CD14-positive monocyte (primary cell): ENCODE measurements around the gene DELE1. TPM values are rescaled to one million over a fixed set of nuclear protein-coding genes. Genes with fewer than 3 reads are reported as not detected.

Source experiments
- DNase-seq, 3 donors: peaks; one replicate each; pipeline ENCODE4 v3.0.0-alpha.2; 2011 to 2022
- H2AFZ ChIP-seq: 2 replicates; pipeline ENCODE4 v1.6.0; 2012; ENCODE audit warnings: mild to moderate bottlenecking, low read depth, low read length, inconsistent platforms; ENCODE audit not compliant: insufficient read depth, poor library complexity, severe bottlenecking
- H3K27ac ChIP-seq, 2 donors: 1 replicate in 1 of 2; 2 replicates in 1 of 2; pipeline ENCODE4 v1.5.1; 2012 to 2013; ENCODE audit warnings: low read length in 2 of 2, control low read depth in 1 of 2, inconsistent platforms in 1 of 2, low read depth in 1 of 2, mild to moderate bottlenecking in 1 of 2
- H3K27me3 ChIP-seq, 2 donors: one replicate each; pipeline versions ENCODE4 v1.6.0 to v1.6.1; 2011 to 2013; ENCODE audit warnings: low read length in 2 of 2; ENCODE audit not compliant: control insufficient read depth in 2 of 2, insufficient read depth in 2 of 2
- H3K36me3 ChIP-seq, 2 donors: replicated peaks in 1 of 2; 1 replicate in 1 of 2; 2 replicates in 1 of 2; pipeline versions ENCODE4 v1.5.1 to v1.6.1; 2012 to 2013; ENCODE audit warnings: low read length in 2 of 2, control low read depth in 1 of 2, inconsistent platforms in 1 of 2, mild to moderate bottlenecking in 1 of 2; ENCODE audit not compliant: insufficient read depth in 2 of 2, control insufficient read depth in 1 of 2
- H3K4me1 ChIP-seq, 2 donors: 1 replicate in 1 of 2; 2 replicates in 1 of 2; pipeline versions ENCODE4 v1.5.1 to v1.6.1; 2012 to 2013; ENCODE audit warnings: low read length in 2 of 2, control low read depth in 1 of 2, inconsistent platforms in 1 of 2, mild to moderate bottlenecking in 1 of 2, moderate library complexity in 1 of 2; ENCODE audit not compliant: insufficient read depth in 2 of 2, control insufficient read depth in 1 of 2
- H3K4me2 ChIP-seq: replicated peaks from 2 replicates; pipeline ENCODE3; 2012; ENCODE audit warnings: low read length, moderate library complexity, mild to moderate bottlenecking; ENCODE audit not compliant: poor library complexity, severe bottlenecking; ENCODE audit errors: extremely low read depth
- H3K4me3 ChIP-seq, 3 experiments: fragments of 200-600 bp in 1 of 3; sonication (generic) in 1 of 3; replicated peaks in 1 of 3; 1 replicate in 2 of 3; 2 replicates in 1 of 3; pipeline ENCODE4 v1.5.1; 2011 to 2013; ENCODE audit warnings: low read length in 3 of 3, mild to moderate bottlenecking in 3 of 3, control low read depth in 2 of 3, low read depth in 2 of 3, inconsistent platforms in 1 of 3, moderate library complexity in 1 of 3
- H3K79me2 ChIP-seq: 2 replicates; pipeline ENCODE4 v1.6.0; 2012; ENCODE audit warnings: mild to moderate bottlenecking, control low read depth, inconsistent platforms, low read length, moderate library complexity; ENCODE audit not compliant: insufficient read depth
- H3K9ac ChIP-seq: 2 replicates; pipeline ENCODE4 v1.6.0; 2017; ENCODE audit warnings: low read length, mild to moderate bottlenecking; ENCODE audit not compliant: insufficient read depth, poor library complexity, severe bottlenecking
- H3K9me3 ChIP-seq, 2 donors: replicated peaks in 1 of 2; 1 replicate in 1 of 2; 2 replicates in 1 of 2; pipeline versions ENCODE4 v1.5.1 to v1.6.1; 2012 to 2013; ENCODE audit warnings: low read length in 2 of 2, control low read depth in 1 of 2; ENCODE audit not compliant: control insufficient read depth in 1 of 2, insufficient read depth in 1 of 2
- H4K20me1 ChIP-seq: 2 replicates; pipeline ENCODE4 v1.6.0; 2012; ENCODE audit warnings: mild to moderate bottlenecking, low read length, control low read depth, moderate library complexity; ENCODE audit not compliant: insufficient read depth
- H3K27ac Mint-ChIP-seq, 7 donors: one replicate each; pipeline ENCODE4 v1.8.0; 2020; ENCODE audit warnings: mild to moderate bottlenecking in 7 of 7, mixed read lengths in 7 of 7, moderate library complexity in 6 of 7, inconsistent platforms in 2 of 7
- H3K27me3 Mint-ChIP-seq, 3 donors: one replicate each; pipeline ENCODE4 v1.8.0; 2021 to 2022; ENCODE audit warnings: low read depth in 3 of 3, mild to moderate bottlenecking in 3 of 3, mixed read lengths in 3 of 3, moderate library complexity in 3 of 3, inconsistent platforms in 1 of 3
- H3K36me3 Mint-ChIP-seq, 2 donors: one replicate each; pipeline ENCODE4 v1.8.0; 2020; ENCODE audit warnings: mixed read lengths in 2 of 2, inconsistent platforms in 1 of 2, mild to moderate bottlenecking in 1 of 2
- H3K4me1 Mint-ChIP-seq: one replicate; pipeline ENCODE4 v1.8.0; 2020; ENCODE audit warnings: mild to moderate bottlenecking, mixed read lengths
- H3K4me3 Mint-ChIP-seq, 2 donors: one replicate each; pipeline ENCODE4 v1.8.0; 2020; ENCODE audit warnings: mild to moderate bottlenecking in 2 of 2, mixed read lengths in 2 of 2, moderate library complexity in 1 of 2
- H3K9me3 Mint-ChIP-seq, 7 donors: one replicate each; pipeline ENCODE4 v1.8.0; 2020 to 2022; ENCODE audit warnings: mixed read lengths in 7 of 7, mild to moderate bottlenecking in 6 of 7, moderate library complexity in 6 of 7, inconsistent platforms in 2 of 7
- WGBS: methylation state at CpG from one replicate; pipeline ENCODE4 v1.1.5; 2013; ENCODE audit warnings: missing lambda C conversion rate; ENCODE audit not compliant: insufficient coverage; 5-methylcytosine and 5-hydroxymethylcytosine counted together
- intact Hi-C, 2 donors: fragments of 100-400 bp; cut with micrococcal nuclease; formaldehyde crosslinking; loops; one replicate each; pipeline versions ENCODE4 v1.15.0 to v1.15.1; 2023
- polyA plus RNA-seq, 3 donors: library from polyadenylated mRNA; depleted of rRNA in 1 of 3; unstranded in 2 of 3; stranded (reverse) in 1 of 3; fragments of 300-500 nt in 2 of 3; fragments of >200 nt in 1 of 3; fragmentation: Illumina TruSeq in 2 of 3; gene quantifications; 1 replicate in 2 of 3; 2 replicates in 1 of 3; pipeline ENCODE4 v1.2.3, GENCODE V29; 2012 to 2021
- TF ChIP-seq, protein P1 (sequence below): fragments of 200-600 bp; IDR thresholded peaks from one replicate; pipeline ENCODE4 v1.8.0; 2022; ENCODE audit warnings: antibody characterized with exemption, mild to moderate bottlenecking

Gene DELE1
- polyA plus RNA-seq, 3 donors, result 47.3 to 140 (median 49.6) TPM

GRCh38 chr5:141877356-141878185, 46.1 kb upstream of the DELE1 start:
- Mint-ChIP-seq H3K4me1 (peaks cover 23% of the 10 kb centered on the region), H3K4me3 (peak overlapping the region; percentile 74 to 86), H3K9me3 (peaks cover 0 to 24% (median 9%) of the 10 kb centered on the region in 7 donors), H3K27ac (no peak overlapping the region), H3K36me3 (peaks cover 0 to 10% of the 10 kb centered on the region in 2 donors), H3K27me3 (peaks cover 87 to 96% (median 92%) of the 10 kb centered on the region in 3 donors)
- H3K4me1 ChIP-seq, result peaks cover 12 to 18% of the 10 kb centered on the region in 2 donors
- H3K36me3 ChIP-seq, result no peaks in the 10 kb centered on the region
- peak overlapping the region; percentile 61 for H3K4me2 ChIP-seq
- H3K27me3 ChIP-seq, result peaks cover 66 to 90% of the 10 kb centered on the region in 2 donors
- intact Hi-C loops, result loop anchor here in 1 of 2 donors (5.0 kb wide), 1 partner anchor 175 kb away; no protein-coding TSS in a partner anchor
- peak overlapping the region; percentile 35 for H2AFZ ChIP-seq
- no peak for DNase-seq
- H3K9me3 ChIP-seq, result peaks cover 2 to 43% of the 10 kb centered on the region in 2 donors
- H3K4me3 ChIP-seq, result peak overlapping the region in 1 of 3 experiments; percentile 44
- H4K20me1 ChIP-seq, result peaks cover 4% of the 10 kb centered on the region
- 3% methylated on average over 52 of the region's 55 CpGs for WGBS
- H3K27ac ChIP-seq, result no peak overlapping the region
- no peak overlapping the region for H3K9ac ChIP-seq
- H3K79me2 ChIP-seq, result no peaks in the 10 kb centered on the region
- TF ChIP-seq, protein P1, sequence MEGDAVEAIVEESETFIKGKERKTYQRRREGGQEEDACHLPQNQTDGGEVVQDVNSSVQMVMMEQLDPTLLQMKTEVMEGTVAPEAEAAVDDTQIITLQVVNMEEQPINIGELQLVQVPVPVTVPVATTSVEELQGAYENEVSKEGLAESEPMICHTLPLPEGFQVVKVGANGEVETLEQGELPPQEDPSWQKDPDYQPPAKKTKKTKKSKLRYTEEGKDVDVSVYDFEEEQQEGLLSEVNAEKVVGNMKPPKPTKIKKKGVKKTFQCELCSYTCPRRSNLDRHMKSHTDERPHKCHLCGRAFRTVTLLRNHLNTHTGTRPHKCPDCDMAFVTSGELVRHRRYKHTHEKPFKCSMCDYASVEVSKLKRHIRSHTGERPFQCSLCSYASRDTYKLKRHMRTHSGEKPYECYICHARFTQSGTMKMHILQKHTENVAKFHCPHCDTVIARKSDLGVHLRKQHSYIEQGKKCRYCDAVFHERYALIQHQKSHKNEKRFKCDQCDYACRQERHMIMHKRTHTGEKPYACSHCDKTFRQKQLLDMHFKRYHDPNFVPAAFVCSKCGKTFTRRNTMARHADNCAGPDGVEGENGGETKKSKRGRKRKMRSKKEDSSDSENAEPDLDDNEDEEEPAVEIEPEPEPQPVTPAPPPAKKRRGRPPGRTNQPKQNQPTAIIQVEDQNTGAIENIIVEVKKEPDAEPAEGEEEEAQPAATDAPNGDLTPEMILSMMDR, result no peak

DNA sequence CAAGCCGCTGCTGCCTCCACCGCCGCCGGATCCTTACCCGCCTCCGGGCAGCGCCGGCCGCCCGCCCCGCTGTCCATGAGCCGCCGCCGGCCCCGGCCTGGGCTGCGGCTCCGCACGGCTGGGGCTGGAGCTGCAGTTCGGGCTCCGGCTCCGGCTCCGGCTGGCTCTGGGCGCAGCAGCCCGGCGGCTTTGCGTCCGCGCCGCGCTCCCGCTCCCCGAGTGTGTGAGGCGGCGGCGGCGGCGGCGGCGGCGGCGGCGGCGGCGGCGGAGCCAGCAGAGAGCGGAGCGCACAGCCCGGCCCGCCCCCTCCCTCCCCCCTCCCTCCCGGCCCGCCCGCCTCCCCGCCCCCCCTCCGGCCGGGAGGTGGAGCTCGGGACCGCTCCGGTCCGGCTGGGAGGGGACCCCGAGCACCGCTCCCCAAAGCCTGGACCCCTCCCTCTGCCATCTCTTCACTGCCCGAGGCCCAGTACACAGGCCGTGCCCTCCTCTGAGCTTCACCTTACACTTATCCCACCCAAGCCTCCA, 45.4 kb upstream of the DELE1 start, which contains the start of gene PCDH1:
PCDH1 (minus strand) TSS at position 225 of the 525 bp plus-strand sequence; CDS start at position 77, 148 bp downstream.
- intact Hi-C loops, result loop anchor here in 1 of 2 donors (5.0 kb wide), 1 partner anchor 176 kb away; no protein-coding TSS in a partner anchor
- TF ChIP-seq, protein P1, result no peak

More for the DNA sequence above, 45.4 kb upstream of the DELE1 start, which contains the start of gene PCDH1:
- no peak within 1 kb of the TSS for H3K27ac ChIP-seq
- H3K9me3 ChIP-seq, result peaks cover 2 to 50% of the 10 kb centered on the region in 2 donors
- Mint-ChIP-seq H3K4me3 (peak within 1 kb of the TSS; percentile 74 to 98), H3K4me1 (peaks cover 25% of the 10 kb centered on the region), H3K27ac (peak within 1 kb of the TSS in 1 of 7 donors; percentile 73), H3K27me3 (peaks cover 88 to 97% (median 92%) of the 10 kb centered on the region in 3 donors), H3K36me3 (peaks cover 0 to 10% of the 10 kb centered on the region in 2 donors), H3K9me3 (peaks cover 0 to 24% (median 9%) of the 10 kb centered on the region in 7 donors)
- peaks cover 12 to 18% of the 10 kb centered on the region in 2 donors for H3K4me1 ChIP-seq
- no peaks in the 10 kb centered on the region for H3K79me2 ChIP-seq
- no peak for DNase-seq
- peak within 1 kb of the TSS; percentile 35 for H2AFZ ChIP-seq
- WGBS, result under 1% methylated on average over 29 of the region's 63 CpGs
- H4K20me1 ChIP-seq, result peaks cover 4% of the 10 kb centered on the region
- H3K4me2 ChIP-seq, result peak within 1 kb of the TSS; percentile 62
- peaks cover 71 to 90% of the 10 kb centered on the region in 2 donors for H3K27me3 ChIP-seq
- no peak within 1 kb of the TSS for H3K9ac ChIP-seq
- H3K36me3 ChIP-seq, result no peaks in the 10 kb centered on the region
- peak within 1 kb of the TSS in 1 of 3 experiments; percentile 58 for H3K4me3 ChIP-seq
